HepG2 (cell line): ENCODE data around the gene MYL6B. TPM values are rescaled to one million over a fixed set of nuclear protein-coding genes. Genes with fewer than 3 reads are reported as not detected.

Experiments used
- BRD4 ChIP-seq: sonication (generic); formaldehyde crosslinking; IDR thresholded peaks from 2 replicates; pipeline ENCODE4 v1.4.0; 2020; ENCODE audit warnings: missing genetic modification reagents
- FOXK1 ChIP-seq: sonication (generic); formaldehyde crosslinking; IDR thresholded peaks from 2 replicates; pipeline ENCODE4 v1.4.0; 2020; ENCODE audit warnings: low read depth, missing genetic modification reagents, borderline replicate concordance
- KDM3A ChIP-seq: IDR thresholded peaks from 2 replicates; pipeline ENCODE4 v1.6.1; 2018; ENCODE audit warnings: low read depth, missing compliant biosample characterization
- NFRKB ChIP-seq: fragments of 450-650 bp; IDR thresholded peaks from 2 replicates; pipeline ENCODE4 v1.6.1; 2017
- PCBP1 ChIP-seq: fragments of 200-400 bp; formaldehyde crosslinking; IDR thresholded peaks from 2 replicates; pipeline ENCODE4 v1.6.1; 2017; ENCODE audit warnings: mild to moderate bottlenecking, low read depth, low read length, borderline replicate concordance
- SUZ12 ChIP-seq: fragments of 150-350 bp; IDR thresholded peaks from 2 replicates; pipeline ENCODE4 v1.6.1; 2014; ENCODE audit warnings: low read depth, low read length
- SYNCRIP ChIP-seq: fragments of 200-400 bp; formaldehyde crosslinking; IDR thresholded peaks from 2 replicates; pipeline ENCODE4 v1.6.1; 2018; ENCODE audit warnings: mild to moderate bottlenecking, low read depth, low read length; ENCODE audit not compliant: insufficient read depth
- TEAD3 ChIP-seq: optimal IDR thresholded peaks from 2 replicates; pipeline ENCODE3; 2016; ENCODE audit warnings: borderline replicate concordance
- ZFP36 ChIP-seq: fragments of 150-350 bp; IDR thresholded peaks from 2 replicates; pipeline ENCODE4 v1.6.1; 2018; ENCODE audit warnings: borderline replicate concordance, low read length, low read depth; ENCODE audit not compliant: partially characterized antibody
- ZKSCAN5 ChIP-seq: sonication (generic); formaldehyde crosslinking; IDR thresholded peaks from 2 replicates; pipeline ENCODE4 v1.5.1; 2020; ENCODE audit warnings: mild to moderate bottlenecking, missing genetic modification reagents
- ZNF207 ChIP-seq: fragments of 450-650 bp; IDR thresholded peaks from 2 replicates; pipeline ENCODE4 v1.6.1; 2016; ENCODE audit warnings: antibody characterized with exemption, borderline replicate concordance
- ZNF274 ChIP-seq: sonication (generic); formaldehyde crosslinking; IDR thresholded peaks from 2 replicates; pipeline ENCODE4 v1.5.1; 2020; ENCODE audit warnings: mild to moderate bottlenecking, missing genetic modification reagents
- ZNF432 ChIP-seq: sonication (generic); formaldehyde crosslinking; IDR thresholded peaks from 2 replicates; pipeline ENCODE4 v1.5.0; 2020; ENCODE audit warnings: missing genetic modification reagents, mild to moderate bottlenecking, borderline replicate concordance
- ZNF780A ChIP-seq: sonication (generic); formaldehyde crosslinking; IDR thresholded peaks from 2 replicates; pipeline ENCODE4 v1.8.0; 2022; ENCODE audit warnings: mild to moderate bottlenecking, missing genetic modification reagents, moderate library complexity
- polyA plus RNA-seq, 8 experiments: library from polyadenylated mRNA; depleted of rRNA in 3 of 8; stranded (reverse) in 7 of 8; unstranded in 1 of 8; fragments of >200 nt; fragmentation: Illumina TruSeq in 4 of 8; extraction: Trizol in 4 of 8; gene quantifications; 2 replicates each; pipeline versions ENCODE4 v1.2.1 to v1.2.3, GENCODE V29; 2011 to 2016; ENCODE audit warnings: low read depth in 4 of 8, missing spikeins in 1 of 8, mixed read lengths in 1 of 8; ENCODE audit not compliant: insufficient read depth in 1 of 8
- total RNA-seq, 5 experiments: library from RNA; depleted of rRNA; stranded (reverse); fragments of >200 nt; fragmentation: Illumina TruSeq; extraction: Trizol; gene quantifications; 2 replicates each; pipeline ENCODE4 v1.2.3, GENCODE V29; 2016; ENCODE audit warnings: low read depth in 1 of 5
- TF ChIP-seq, protein P1 (sequence below): IDR thresholded peaks from 2 replicates; pipeline ENCODE4 v1.6.1; 2016; ENCODE audit warnings: low read depth, missing genetic modification reagents, missing compliant biosample characterization
- TF ChIP-seq, protein P2 (sequence below): sonication (generic); formaldehyde crosslinking; IDR thresholded peaks from 2 replicates; pipeline ENCODE4 v1.5.0; 2020; ENCODE audit warnings: missing genetic modification reagents, mild to moderate bottlenecking, borderline replicate concordance
- TF ChIP-seq, protein P3 (sequence below): IDR thresholded peaks from 2 replicates; pipeline ENCODE4 v1.6.1; 2016; ENCODE audit warnings: missing compliant biosample characterization, missing genetic modification reagents, borderline replicate concordance
- TF ChIP-seq, protein P4 (sequence below): sonication (generic); formaldehyde crosslinking; IDR thresholded peaks from 2 replicates; pipeline ENCODE4 v1.8.1; 2022; ENCODE audit warnings: mild to moderate bottlenecking, missing genetic modification reagents

Gene MYL6B
- total and polyA plus RNA-seq, 2 of the 13 experiments (the other 11 are each of a cell fraction or from before 2014, with no cell fraction given), result 75.7 to 88.7 TPM

DNA sequence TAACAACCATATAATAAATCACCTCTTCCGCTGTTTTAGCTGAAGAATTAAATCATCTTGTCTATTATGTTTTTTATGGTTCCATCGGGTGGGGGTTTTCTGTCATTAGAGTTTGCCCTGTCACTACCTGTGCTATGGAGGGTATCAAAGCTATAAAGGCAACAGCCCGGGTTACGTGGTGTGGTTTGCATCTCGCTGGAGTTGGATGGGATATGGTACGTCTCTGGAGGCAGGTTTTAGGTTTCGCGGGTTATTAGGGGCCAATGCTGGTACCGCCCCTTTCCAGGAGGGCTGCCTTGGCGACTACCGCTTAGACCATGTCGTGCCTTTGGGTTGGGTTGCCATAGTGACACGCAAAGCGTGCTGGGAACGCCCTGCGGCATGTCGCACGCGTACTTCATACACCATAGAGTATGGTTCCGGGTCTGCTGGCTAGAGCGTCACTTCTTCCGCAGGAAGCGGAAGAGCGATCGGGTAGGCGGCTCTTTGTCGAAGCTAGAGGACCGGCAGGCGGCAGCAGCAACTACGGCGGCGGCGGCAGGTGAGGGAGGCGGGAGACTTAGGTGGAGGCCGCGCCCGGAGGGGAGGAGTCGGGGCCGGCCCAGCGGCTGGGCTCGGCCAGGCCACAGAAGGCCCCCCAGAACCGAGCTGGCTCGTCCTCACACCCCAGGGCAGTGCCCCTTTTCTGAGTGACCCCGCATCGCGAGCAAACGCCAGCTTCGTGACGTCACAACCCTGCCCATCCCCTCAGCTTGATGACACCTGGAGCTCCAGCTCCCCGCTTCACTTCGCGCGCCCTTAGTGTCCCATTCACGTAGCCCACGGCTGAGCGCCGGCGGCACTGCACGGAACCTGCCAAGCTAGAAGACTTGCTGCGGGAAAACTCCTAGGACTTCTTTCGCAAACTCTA is 34.4 kb upstream of the MYL6B start, which contains the start of gene ZC3H10 (continued):
- TF ChIP-seq, protein P1, sequence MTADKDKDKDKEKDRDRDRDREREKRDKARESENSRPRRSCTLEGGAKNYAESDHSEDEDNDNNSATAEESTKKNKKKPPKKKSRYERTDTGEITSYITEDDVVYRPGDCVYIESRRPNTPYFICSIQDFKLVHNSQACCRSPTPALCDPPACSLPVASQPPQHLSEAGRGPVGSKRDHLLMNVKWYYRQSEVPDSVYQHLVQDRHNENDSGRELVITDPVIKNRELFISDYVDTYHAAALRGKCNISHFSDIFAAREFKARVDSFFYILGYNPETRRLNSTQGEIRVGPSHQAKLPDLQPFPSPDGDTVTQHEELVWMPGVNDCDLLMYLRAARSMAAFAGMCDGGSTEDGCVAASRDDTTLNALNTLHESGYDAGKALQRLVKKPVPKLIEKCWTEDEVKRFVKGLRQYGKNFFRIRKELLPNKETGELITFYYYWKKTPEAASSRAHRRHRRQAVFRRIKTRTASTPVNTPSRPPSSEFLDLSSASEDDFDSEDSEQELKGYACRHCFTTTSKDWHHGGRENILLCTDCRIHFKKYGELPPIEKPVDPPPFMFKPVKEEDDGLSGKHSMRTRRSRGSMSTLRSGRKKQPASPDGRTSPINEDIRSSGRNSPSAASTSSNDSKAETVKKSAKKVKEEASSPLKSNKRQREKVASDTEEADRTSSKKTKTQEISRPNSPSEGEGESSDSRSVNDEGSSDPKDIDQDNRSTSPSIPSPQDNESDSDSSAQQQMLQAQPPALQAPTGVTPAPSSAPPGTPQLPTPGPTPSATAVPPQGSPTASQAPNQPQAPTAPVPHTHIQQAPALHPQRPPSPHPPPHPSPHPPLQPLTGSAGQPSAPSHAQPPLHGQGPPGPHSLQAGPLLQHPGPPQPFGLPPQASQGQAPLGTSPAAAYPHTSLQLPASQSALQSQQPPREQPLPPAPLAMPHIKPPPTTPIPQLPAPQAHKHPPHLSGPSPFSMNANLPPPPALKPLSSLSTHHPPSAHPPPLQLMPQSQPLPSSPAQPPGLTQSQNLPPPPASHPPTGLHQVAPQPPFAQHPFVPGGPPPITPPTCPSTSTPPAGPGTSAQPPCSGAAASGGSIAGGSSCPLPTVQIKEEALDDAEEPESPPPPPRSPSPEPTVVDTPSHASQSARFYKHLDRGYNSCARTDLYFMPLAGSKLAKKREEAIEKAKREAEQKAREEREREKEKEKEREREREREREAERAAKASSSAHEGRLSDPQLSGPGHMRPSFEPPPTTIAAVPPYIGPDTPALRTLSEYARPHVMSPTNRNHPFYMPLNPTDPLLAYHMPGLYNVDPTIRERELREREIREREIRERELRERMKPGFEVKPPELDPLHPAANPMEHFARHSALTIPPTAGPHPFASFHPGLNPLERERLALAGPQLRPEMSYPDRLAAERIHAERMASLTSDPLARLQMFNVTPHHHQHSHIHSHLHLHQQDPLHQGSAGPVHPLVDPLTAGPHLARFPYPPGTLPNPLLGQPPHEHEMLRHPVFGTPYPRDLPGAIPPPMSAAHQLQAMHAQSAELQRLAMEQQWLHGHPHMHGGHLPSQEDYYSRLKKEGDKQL (CRISPR knock-in tag), result no peak
- TF ChIP-seq ZKSCAN5 (CRISPR knock-in tag) (no peak; the same call in 1 of the 2 replicates), ZFP36 (no peak), KDM3A (CRISPR knock-in tag) (peak; percentile 58; the same call in 1 of the 2 replicates), ZNF432 (CRISPR knock-in tag) (no peak), PCBP1 (peak; percentile 60; the same call in 1 of the 2 replicates), ZNF274 (CRISPR knock-in tag) (peak; percentile 68; the same call in 1 of the 2 replicates), ZNF780A (CRISPR knock-in tag) (no peak), SYNCRIP (no peak), ZNF207 (no peak), FOXK1 (CRISPR knock-in tag) (peak; percentile 90; the same call in 1 of the 2 replicates), TEAD3 (CRISPR knock-in tag) (peak; percentile 90), NFRKB (no peak), BRD4 (peak; percentile 33; the same call in 1 of the 2 replicates), SUZ12 (peak; percentile 38; the same call in 1 of the 2 replicates)
- TF ChIP-seq, protein P2, sequence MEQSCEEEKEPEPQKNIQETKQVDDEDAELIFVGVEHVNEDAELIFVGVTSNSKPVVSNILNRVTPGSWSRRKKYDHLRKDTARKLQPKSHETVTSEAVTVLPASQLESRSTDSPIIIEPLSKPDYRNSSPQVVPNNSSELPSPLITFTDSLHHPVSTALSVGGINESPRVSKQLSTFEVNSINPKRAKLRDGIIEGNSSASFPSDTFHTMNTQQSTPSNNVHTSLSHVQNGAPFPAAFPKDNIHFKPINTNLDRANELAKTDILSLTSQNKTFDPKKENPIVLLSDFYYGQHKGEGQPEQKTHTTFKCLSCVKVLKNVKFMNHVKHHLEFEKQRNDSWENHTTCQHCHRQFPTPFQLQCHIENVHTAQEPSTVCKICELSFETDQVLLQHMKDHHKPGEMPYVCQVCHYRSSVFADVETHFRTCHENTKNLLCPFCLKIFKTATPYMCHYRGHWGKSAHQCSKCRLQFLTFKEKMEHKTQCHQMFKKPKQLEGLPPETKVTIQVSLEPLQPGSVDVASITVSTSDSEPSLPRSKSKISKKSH (CRISPR knock-in tag), result peak; percentile 84; the same call in 1 of the 2 replicates
- TF ChIP-seq, protein P3, sequence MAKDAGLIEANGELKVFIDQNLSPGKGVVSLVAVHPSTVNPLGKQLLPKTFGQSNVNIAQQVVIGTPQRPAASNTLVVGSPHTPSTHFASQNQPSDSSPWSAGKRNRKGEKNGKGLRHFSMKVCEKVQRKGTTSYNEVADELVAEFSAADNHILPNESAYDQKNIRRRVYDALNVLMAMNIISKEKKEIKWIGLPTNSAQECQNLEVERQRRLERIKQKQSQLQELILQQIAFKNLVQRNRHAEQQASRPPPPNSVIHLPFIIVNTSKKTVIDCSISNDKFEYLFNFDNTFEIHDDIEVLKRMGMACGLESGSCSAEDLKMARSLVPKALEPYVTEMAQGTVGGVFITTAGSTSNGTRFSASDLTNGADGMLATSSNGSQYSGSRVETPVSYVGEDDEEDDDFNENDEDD (CRISPR knock-in tag), result peak; percentile 78
- TF ChIP-seq, protein P4, sequence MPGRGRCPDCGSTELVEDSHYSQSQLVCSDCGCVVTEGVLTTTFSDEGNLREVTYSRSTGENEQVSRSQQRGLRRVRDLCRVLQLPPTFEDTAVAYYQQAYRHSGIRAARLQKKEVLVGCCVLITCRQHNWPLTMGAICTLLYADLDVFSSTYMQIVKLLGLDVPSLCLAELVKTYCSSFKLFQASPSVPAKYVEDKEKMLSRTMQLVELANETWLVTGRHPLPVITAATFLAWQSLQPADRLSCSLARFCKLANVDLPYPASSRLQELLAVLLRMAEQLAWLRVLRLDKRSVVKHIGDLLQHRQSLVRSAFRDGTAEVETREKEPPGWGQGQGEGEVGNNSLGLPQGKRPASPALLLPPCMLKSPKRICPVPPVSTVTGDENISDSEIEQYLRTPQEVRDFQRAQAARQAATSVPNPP (CRISPR knock-in tag), result peak; percentile 66; the same call in 1 of the 2 replicates
